ENCODE measurements around the gene OSBPL9. TPM values are rescaled to one million over a fixed set of nuclear protein-coding genes. Genes with fewer than 3 reads are reported as not detected.

The OSBPL9 gene
- total RNA-seq, 4 donors from 2014 or later, result 95.6 to 272 (median 128) TPM

- WGBS, 2 donors, result 90 to 96% methylated on average over 6 of the region's 6 CpGs
- no peak for DNase-seq
- H3K4me1 ChIP-seq, result no peaks in the 10 kb centered on the region
- intact Hi-C loops (cut with DNase I), result no loop called here
- no peak overlapping the region for H3K4me3 ChIP-seq (replicated peaks in 1 of 3)
- H3K27ac ChIP-seq, result no peak overlapping the region
- TF ChIP-seq, protein P1, sequence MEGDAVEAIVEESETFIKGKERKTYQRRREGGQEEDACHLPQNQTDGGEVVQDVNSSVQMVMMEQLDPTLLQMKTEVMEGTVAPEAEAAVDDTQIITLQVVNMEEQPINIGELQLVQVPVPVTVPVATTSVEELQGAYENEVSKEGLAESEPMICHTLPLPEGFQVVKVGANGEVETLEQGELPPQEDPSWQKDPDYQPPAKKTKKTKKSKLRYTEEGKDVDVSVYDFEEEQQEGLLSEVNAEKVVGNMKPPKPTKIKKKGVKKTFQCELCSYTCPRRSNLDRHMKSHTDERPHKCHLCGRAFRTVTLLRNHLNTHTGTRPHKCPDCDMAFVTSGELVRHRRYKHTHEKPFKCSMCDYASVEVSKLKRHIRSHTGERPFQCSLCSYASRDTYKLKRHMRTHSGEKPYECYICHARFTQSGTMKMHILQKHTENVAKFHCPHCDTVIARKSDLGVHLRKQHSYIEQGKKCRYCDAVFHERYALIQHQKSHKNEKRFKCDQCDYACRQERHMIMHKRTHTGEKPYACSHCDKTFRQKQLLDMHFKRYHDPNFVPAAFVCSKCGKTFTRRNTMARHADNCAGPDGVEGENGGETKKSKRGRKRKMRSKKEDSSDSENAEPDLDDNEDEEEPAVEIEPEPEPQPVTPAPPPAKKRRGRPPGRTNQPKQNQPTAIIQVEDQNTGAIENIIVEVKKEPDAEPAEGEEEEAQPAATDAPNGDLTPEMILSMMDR (IDR thresholded peaks at IDR 0.05), result no peak
- no peak for TF ChIP-seq POLR2A (IDR thresholded peaks at IDR 0.05)
- H3K36me3 ChIP-seq, result no peaks in the 10 kb centered on the region
- no peaks in the 10 kb centered on the region for H3K27me3 ChIP-seq
- no peaks in the 10 kb centered on the region for H3K9me3 ChIP-seq
Measured at GRCh38 chr1:51576923-51577322, 40.0 kb upstream of the OSBPL9 start.

GRCh38 chr1:51578383-51579109, 38.3 kb upstream of the OSBPL9 start:
- Histone ChIP-seq H3K9me3 (no peaks in the 10 kb centered on the region), H3K4me3 (replicated peaks in 1 of 3) (no peak overlapping the region), H3K27me3 (no peaks in the 10 kb centered on the region), H3K27ac (no peak overlapping the region), H3K4me1 (no peaks in the 10 kb centered on the region), H3K36me3 (no peaks in the 10 kb centered on the region)
- DNase-seq, result no peak
- WGBS, 2 donors, result 62 to 65% methylated on average over 3 of the region's 3 CpGs
- intact Hi-C loops (cut with DNase I), result no loop called here
- no peak for TF ChIP-seq POLR2A (IDR thresholded peaks at IDR 0.05)
- TF ChIP-seq, protein P1 (IDR thresholded peaks at IDR 0.05), result no peak

DNA sequence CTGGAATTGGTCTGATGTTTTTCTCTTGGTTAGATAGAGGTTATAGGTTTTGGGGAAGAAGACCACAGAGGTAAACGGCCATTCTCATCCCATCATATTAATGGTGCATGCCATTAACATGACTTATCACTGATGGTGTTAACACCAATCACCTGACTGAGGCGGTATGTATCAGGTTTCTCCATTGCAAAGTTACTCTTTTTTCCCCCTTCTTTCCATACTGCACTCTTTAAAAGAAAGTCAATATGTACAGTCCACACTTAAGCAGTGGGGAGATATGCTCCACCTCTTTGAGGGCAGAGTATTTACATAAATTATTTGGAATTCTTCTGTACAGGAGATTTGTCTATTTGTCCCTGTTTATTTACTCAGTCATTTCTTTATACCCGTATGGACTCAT, 35.7 kb upstream of the OSBPL9 start:
- Histone ChIP-seq H3K27ac (no peak overlapping the region), H3K27me3 (no peaks in the 10 kb centered on the region), H3K9me3 (no peaks in the 10 kb centered on the region), H3K4me3 (replicated peaks in 1 of 3) (no peak overlapping the region), H3K4me1 (no peaks in the 10 kb centered on the region), H3K36me3 (no peaks in the 10 kb centered on the region)
- intact Hi-C loops (cut with DNase I), result no loop called here
- WGBS, 2 donors, result 88 to 91% methylated on average over 3 of the region's 3 CpGs
- DNase-seq, result no peak
- TF ChIP-seq POLR2A (IDR thresholded peaks at IDR 0.05), result no peak
- TF ChIP-seq, protein P1 (IDR thresholded peaks at IDR 0.05), result no peak

DNA sequence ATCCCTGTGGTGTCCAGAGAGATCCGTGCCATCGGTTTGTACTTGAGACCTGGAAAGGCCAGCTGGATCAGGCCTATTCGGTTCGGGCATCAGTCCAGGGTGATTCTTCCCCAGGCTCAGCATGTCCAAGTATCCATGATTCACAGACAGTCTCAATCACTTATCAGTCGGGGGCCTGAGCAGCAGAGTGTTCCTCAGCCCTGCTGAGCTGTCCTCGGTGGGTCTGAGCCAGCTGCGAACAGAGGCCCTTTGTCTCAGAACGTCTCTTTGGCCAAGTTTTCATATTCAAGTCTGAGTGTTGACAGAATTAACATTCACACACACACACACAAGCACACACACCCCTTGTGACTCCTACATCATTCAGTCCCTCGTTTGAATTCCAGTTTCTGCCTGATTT, 33.4 kb upstream of the OSBPL9 start:
- TF ChIP-seq, protein P1 (IDR thresholded peaks at IDR 0.05), result no peak
- TF ChIP-seq POLR2A (IDR thresholded peaks at IDR 0.05), result no peak
- Histone ChIP-seq H3K27me3 (no peaks in the 10 kb centered on the region), H3K27ac (no peak overlapping the region), H3K36me3 (no peaks in the 10 kb centered on the region), H3K4me1 (no peaks in the 10 kb centered on the region), H3K4me3 (replicated peaks in 1 of 3) (no peak overlapping the region), H3K9me3 (no peaks in the 10 kb centered on the region)
- peak; percentile 21 to 26 for DNase-seq
- WGBS, 2 donors, result 47 to 66% methylated on average over 9 of the region's 9 CpGs
- intact Hi-C loops (cut with DNase I), result no loop called here

DNA sequence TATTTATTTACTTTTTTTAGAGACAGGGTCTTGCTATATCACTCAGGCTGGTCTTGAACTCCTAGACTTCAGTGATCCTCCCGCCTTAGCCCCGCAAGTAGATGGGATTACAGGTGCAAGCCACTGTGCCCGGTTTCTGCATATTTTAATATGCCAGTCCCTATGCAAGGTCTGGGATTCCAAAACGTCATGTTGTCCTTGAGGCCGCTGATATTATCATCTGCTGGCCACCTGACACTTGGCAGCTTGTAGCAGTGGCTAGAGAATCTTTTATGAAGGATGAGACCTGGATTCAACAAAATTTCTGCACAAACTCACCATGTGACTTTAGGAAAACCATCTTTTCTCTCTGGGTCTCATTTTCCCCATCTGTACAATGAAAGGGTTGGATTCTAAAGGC, 32.9 kb upstream of the OSBPL9 start:
- TF ChIP-seq POLR2A (IDR thresholded peaks at IDR 0.05), result no peak
- TF ChIP-seq, protein P1 (IDR thresholded peaks at IDR 0.05), result no peak
- 96 to 99% methylated on average over 5 of the region's 5 CpGs for whole genome bisulfite sequencing, 2 donors
- H3K4me3 ChIP-seq (replicated peaks in 1 of 3), result no peak overlapping the region
- intact Hi-C loops (cut with DNase I), result no loop called here
- no peaks in the 10 kb centered on the region for H3K9me3 ChIP-seq
- H3K27me3 ChIP-seq, result no peaks in the 10 kb centered on the region
- H3K27ac ChIP-seq, result no peak overlapping the region
- no peak for DNase-seq
- no peaks in the 10 kb centered on the region for H3K4me1 ChIP-seq
- H3K36me3 ChIP-seq, result no peaks in the 10 kb centered on the region
